T47D (cell line): Measurements from ENCODE around the gene DMD.

ENCODE experiments used
- DNase-seq, 2 experiments: peaks; one replicate each; pipeline versions ENCODE4 v3.0.0 to v3.0.0-alpha.2; 2011 to 2012; ENCODE audit warnings: low read depth in 1 of 2, low spot score in 1 of 2
- JUND ChIP-seq: IDR thresholded peaks from 2 replicates; pipeline ENCODE4 v1.6.1; 2012; ENCODE audit warnings: low read depth
- in situ Hi-C: cut with HindIII; loops from 2 replicates; pipeline ENCODE4 v1.10.0; 2016; ENCODE audit warnings: low sequenced_read_pairs, low pct_unique_long_range_greater_than_20kb

Gene DMD

GRCh38 chrX:32525234-32525633 is 686.1 kb downstream of the DMD start:
- DNase-seq, result no peak
- in situ Hi-C loops, result no loop called here
- no peak for TF ChIP-seq JUND

GRCh38 chrX:32524385-32524784 is 687.0 kb downstream of the DMD start:
- in situ Hi-C loops, result no loop called here
- DNase-seq, result no peak
- no peak for TF ChIP-seq JUND

- in situ Hi-C loops, result no loop called here
- no peak for TF ChIP-seq JUND
- DNase-seq, result no peak
Observed at GRCh38 chrX:32520789-32521188, 690.6 kb downstream of the DMD start.

- TF ChIP-seq JUND, result no peak
- DNase-seq, result no peak
- in situ Hi-C loops, result no loop called here
Observed at GRCh38 chrX:32514986-32515385, 696.4 kb downstream of the DMD start.

GRCh38 chrX:32501606-32502005 is 709.7 kb downstream of the DMD start:
- in situ Hi-C loops, result no loop called here
- DNase-seq, result no peak
- TF ChIP-seq JUND, result no peak

GRCh38 chrX:32496671-32497070 is 714.7 kb downstream of the DMD start:
- no peak for DNase-seq
- in situ Hi-C loops, result no loop called here
- TF ChIP-seq JUND, result no peak

- no peak for DNase-seq
- no peak for TF ChIP-seq JUND
- in situ Hi-C loops, result no loop called here
Observed at GRCh38 chrX:32495855-32496254, 715.5 kb downstream of the DMD start.

- in situ Hi-C loops, result no loop called here
- no peak for DNase-seq
- TF ChIP-seq JUND, result no peak
Observed at GRCh38 chrX:32489125-32489524, 722.2 kb downstream of the DMD start.

GRCh38 chrX:32483534-32484136 is 727.7 kb downstream of the DMD start:
- in situ Hi-C loops, result no loop called here
- no peak for TF ChIP-seq JUND
- DNase-seq, result peak in 1 of 2 experiments; percentile 6

- no peak for TF ChIP-seq JUND
- no peak for DNase-seq
- in situ Hi-C loops, result no loop called here
Observed at GRCh38 chrX:32480019-32480418, 731.3 kb downstream of the DMD start.

- in situ Hi-C loops, result no loop called here
- no peak for TF ChIP-seq JUND
- no peak for DNase-seq
Observed at GRCh38 chrX:32472364-32472763, 739.0 kb downstream of the DMD start.

GRCh38 chrX:32455704-32456103 is 755.6 kb downstream of the DMD start:
- no peak for TF ChIP-seq JUND
- no peak for DNase-seq
- in situ Hi-C loops, result no loop called here

- DNase-seq, result no peak
- in situ Hi-C loops, result no loop called here
- TF ChIP-seq JUND, result no peak
Observed at GRCh38 chrX:32451954-32452695, 759.2 kb downstream of the DMD start.

GRCh38 chrX:32448945-32449344 is 762.4 kb downstream of the DMD start:
- in situ Hi-C loops, result no loop called here
- no peak for DNase-seq
- TF ChIP-seq JUND, result no peak
